Measurements from ENCODE around the gene PUDP. TPM values are rescaled to one million over a fixed set of nuclear protein-coding genes. Genes with fewer than 3 reads are reported as not detected.
"Not testable (repeated sequence)": the region's sequence is repeated elsewhere in the genome, so short reads cannot be mapped to it uniquely, and the experiment has no call there.

PUDP gene
- total RNA-seq, 2 experiments from 2014 or later: 26.8 to 26.9 TPM

GRCh38 chrX:7052541-7052940, 95.4 kb downstream of the PUDP start:
- ChIA-PET POLR2A (no interaction called here), CTCF (no interaction called here)

GRCh38 chrX:7050271-7050670, 97.7 kb downstream of the PUDP start:
- ChIA-PET CTCF (no interaction called here), POLR2A (no interaction called here)

- CTCF ChIA-PET: no interaction called here
- POLR2A ChIA-PET: no interaction called here
Measured at GRCh38 chrX:7047951-7048350, 100.0 kb downstream of the PUDP start.

GRCh38 chrX:7045238-7045955, 102.6 kb downstream of the PUDP start:
- POLR2A ChIA-PET: no interaction called here
- CTCF ChIA-PET: no interaction called here

GRCh38 chrX:7043796-7044433, 104.0 kb downstream of the PUDP start:
- POLR2A ChIA-PET, CTCF ChIA-PET: not testable (repeated sequence)

- ChIA-PET POLR2A (no interaction called here), CTCF (no interaction called here)
Measured at GRCh38 chrX:7028246-7028645, 119.7 kb downstream of the PUDP start.

GRCh38 chrX:7027071-7027470, 120.9 kb downstream of the PUDP start:
- CTCF ChIA-PET: no interaction called here
- POLR2A ChIA-PET: no interaction called here

GRCh38 chrX:7026365-7026764, 121.6 kb downstream of the PUDP start:
- POLR2A ChIA-PET, CTCF ChIA-PET: not testable (repeated sequence)

GRCh38 chrX:7025471-7025870, 122.5 kb downstream of the PUDP start:
- POLR2A ChIA-PET: no interaction called here
- CTCF ChIA-PET: no interaction called here

GRCh38 chrX:7024850-7025249, 123.1 kb downstream of the PUDP start:
- CTCF ChIA-PET: no interaction called here
- POLR2A ChIA-PET: no interaction called here

GRCh38 chrX:7022996-7023395, 125.0 kb downstream of the PUDP start:
- POLR2A ChIA-PET, CTCF ChIA-PET: not testable (repeated sequence)

GRCh38 chrX:7021991-7022390, 126.0 kb downstream of the PUDP start:
- CTCF ChIA-PET: no interaction called here
- POLR2A ChIA-PET: no interaction called here

- ChIA-PET POLR2A (no interaction called here), CTCF (no interaction called here)
Measured at GRCh38 chrX:7019555-7019954, 128.4 kb downstream of the PUDP start.

- POLR2A ChIA-PET, CTCF ChIA-PET: not testable (repeated sequence)
Measured at GRCh38 chrX:7012262-7012834, 135.6 kb downstream of the PUDP start.

- POLR2A ChIA-PET, CTCF ChIA-PET: not testable (repeated sequence)
Measured at GRCh38 chrX:7010897-7011296, 137.1 kb downstream of the PUDP start.

GRCh38 chrX:7007328-7007727, 140.6 kb downstream of the PUDP start:
- CTCF ChIA-PET, POLR2A ChIA-PET: not testable (repeated sequence)

Other genes with a start within 250 kb of the PUDP start
- gene STS, start 441 bp downstream of the PUDP start, total RNA-seq: 1 to 10 TPM; 1.9 to 2.1 TPM

All from activated CD8-positive, alpha-beta memory T cell treated with anti-CD3 and anti-CD28 coated beads for 36 hours (primary cell).